GM12878 (cell line): ENCODE measurements around the gene GPC6. TPM values are rescaled to one million over a fixed set of nuclear protein-coding genes. Genes with fewer than 3 reads are reported as not detected.

ENCODE experiments used
- ATAC-seq: fragments of 200-7000 bp; cut with Tn5 transposase; 3 replicates; pipeline ENCODE4 v1.9.1; 2020; ENCODE audit warnings: mild to moderate bottlenecking, moderate library complexity
- BruUV-seq: library from RNA; stranded (reverse); fragments of 400-500 nt; replicated peaks from 2 replicates; lab custom pipeline; 2021; lab: Mats Ljungman, UMichigan
- CTCF ChIA-PET: fragments of 300-600 bp; sonication (Branson Sonifier 250); formaldehyde crosslinking; extraction: SDS; loops from one replicate; lab custom pipeline; 2021; ENCODE audit warnings: inconsistent platforms; lab: Yijun Ruan, JAX
- POLR2A ChIA-PET: fragments of 350-600 bp; formaldehyde crosslinking; extraction: SDS; loops from one replicate; lab custom pipeline; 2021; ENCODE audit warnings: inconsistent platforms; lab: Charles Lee
- RAD21 ChIA-PET: fragments of 300-600 bp; sonication (Branson Sonifier 250); formaldehyde crosslinking; loops from one replicate; lab custom pipeline; 2023; ENCODE audit warnings: antibody characterized with exemption; ENCODE audit not compliant: unreplicated experiment; lab: Charles Lee
- SMC1A ChIA-PET: fragments of 300-600 bp; sonication (Branson Sonifier 250); formaldehyde crosslinking; loops from one replicate; lab custom pipeline; 2023; ENCODE audit not compliant: unreplicated experiment, uncharacterized antibody; lab: Charles Lee
- DNase-seq: peaks from one replicate; pipeline ENCODE4 v3.0.0-alpha.2; 2011; ENCODE audit warnings: low read depth, low spot score
- FAIRE-seq: peaks from 3 replicates; lab custom pipeline; 2011; peaks lifted over from hg19 to GRCh38; lab: Jason Lieb, UNC
- H2AFZ ChIP-seq: 2 replicates; pipeline ENCODE4 v1.6.0; 2011; ENCODE audit warnings: low read depth, low read length, control low read depth; ENCODE audit not compliant: control insufficient read depth
- H3K27ac ChIP-seq: 2 replicates; pipeline ENCODE4 v1.5.1; 2011; ENCODE audit warnings: control low read depth; ENCODE audit not compliant: control insufficient read depth, insufficient read depth
- H3K27me3 ChIP-seq, 2 experiments: replicated peaks in 1 of 2; 2 replicates each; pipeline versions ENCODE4 v1.6.0 to v1.6.1; 2011; ENCODE audit warnings: low read length in 1 of 2; ENCODE audit not compliant: control insufficient read depth in 2 of 2, insufficient read depth in 2 of 2
- H3K36me3 ChIP-seq, 2 experiments: 2 replicates each; pipeline ENCODE4 v1.5.1; 2011; ENCODE audit warnings: low read length in 1 of 2; ENCODE audit not compliant: control insufficient read depth in 2 of 2, insufficient read depth in 2 of 2
- H3K4me1 ChIP-seq: 2 replicates; pipeline ENCODE4 v1.6.1; 2011; ENCODE audit warnings: mild to moderate bottlenecking, low read length, moderate library complexity, mixed read lengths; ENCODE audit not compliant: control insufficient read depth, insufficient read depth
- H3K4me2 ChIP-seq: 2 replicates; pipeline ENCODE4 v1.6.0; 2011; ENCODE audit warnings: control low read depth; ENCODE audit not compliant: control insufficient read depth, insufficient read depth
- H3K4me3 ChIP-seq: fragments of 200-600 bp; sonication (generic); 2 replicates; pipeline ENCODE4 v1.5.1; 2016
- H3K79me2 ChIP-seq: 2 replicates; pipeline ENCODE4 v1.6.0; 2011; ENCODE audit warnings: low read length; ENCODE audit not compliant: control insufficient read depth, insufficient read depth
- H3K9ac ChIP-seq: 2 replicates; pipeline ENCODE4 v1.8.0; 2011; ENCODE audit warnings: low read length, control low read depth, mixed read lengths; ENCODE audit not compliant: control insufficient read depth, insufficient read depth
- H3K9me3 ChIP-seq: replicated peaks from 3 replicates; pipeline ENCODE4 v1.5.1; 2011; ENCODE audit warnings: mild to moderate bottlenecking, low read length; ENCODE audit not compliant: control insufficient read depth, insufficient read depth
- H4K20me1 ChIP-seq: 2 replicates; pipeline ENCODE4 v1.6.0; 2011; ENCODE audit not compliant: control insufficient read depth, insufficient read depth
- BHLHE40 ChIP-seq, 2 experiments: fragments of 450-650 bp in 1 of 2; IDR thresholded peaks; 2 replicates each; pipeline ENCODE4 v1.6.1; 2011 to 2017; ENCODE audit warnings: low read depth in 2 of 2, borderline replicate concordance in 1 of 2, improper control_type of control experiment in 1 of 2, low read length in 1 of 2, mild to moderate bottlenecking in 1 of 2
- CBFB ChIP-seq: IDR thresholded peaks from 2 replicates; pipeline ENCODE4 v1.6.1; 2016; ENCODE audit warnings: antibody characterized with exemption, low read depth
- CBX3 ChIP-seq: fragments of 200-600 bp; sonication (generic); IDR thresholded peaks from 2 replicates; pipeline ENCODE4 v1.6.1; 2016; ENCODE audit warnings: low read depth, borderline replicate concordance
- CEBPB ChIP-seq, 2 experiments: fragments of 150-350 bp in 1 of 2; IDR thresholded peaks; 2 replicates each; pipeline ENCODE4 v1.6.1; 2012 to 2014; ENCODE audit warnings: low read depth in 2 of 2, low read length in 2 of 2, borderline replicate concordance in 1 of 2, inconsistent platforms in 1 of 2
- CHD4 ChIP-seq: fragments of 200-600 bp; sonication (generic); IDR thresholded peaks from 2 replicates; pipeline ENCODE4 v1.6.1; 2016; ENCODE audit warnings: mild to moderate bottlenecking
- HDAC2 ChIP-seq: fragments of 200-600 bp; sonication (generic); IDR thresholded peaks from 2 replicates; pipeline ENCODE4 v1.6.1; 2017
- JUNB ChIP-seq: IDR thresholded peaks from 2 replicates; pipeline ENCODE4 v1.6.1; 2016; ENCODE audit warnings: antibody characterized with exemption, mild to moderate bottlenecking
- NBN ChIP-seq: fragments of 450-650 bp; IDR thresholded peaks from 2 replicates; pipeline ENCODE4 v1.6.1; 2016
- NFXL1 ChIP-seq: fragments of 450-650 bp; IDR thresholded peaks from 2 replicates; pipeline ENCODE4 v1.6.1; 2017; ENCODE audit warnings: antibody characterized with exemption, mild to moderate bottlenecking, borderline replicate concordance
- NFYA ChIP-seq: IDR thresholded peaks from 2 replicates; pipeline ENCODE4 v1.6.1; 2011; ENCODE audit warnings: low read depth, mild to moderate bottlenecking, low read length, improper control_type of control experiment, borderline replicate concordance
- PAX5 ChIP-seq: IDR thresholded peaks from 2 replicates; pipeline ENCODE4 v1.6.1; 2011; ENCODE audit warnings: low read depth, low read length, borderline replicate concordance
- POLR2AphosphoS2 ChIP-seq: IDR thresholded peaks from 2 replicates; pipeline ENCODE4 v1.6.1; 2011; ENCODE audit warnings: low read depth, mild to moderate bottlenecking, low read length, improper control_type of control experiment, moderate library complexity
- SMC3 ChIP-seq: IDR thresholded peaks from 2 replicates; pipeline ENCODE4 v1.6.1; 2011; ENCODE audit warnings: low read length, improper control_type of control experiment, borderline replicate concordance
- TCF3 ChIP-seq: IDR thresholded peaks from 2 replicates; pipeline ENCODE4 v1.6.1; 2012; ENCODE audit warnings: low read depth, mild to moderate bottlenecking, low read length, borderline replicate concordance; ENCODE audit not compliant: insufficient read depth
- ZNF274 ChIP-seq: IDR thresholded peaks from one replicate; pipeline ENCODE4 v1.8.0; 2011; ENCODE audit not compliant: insufficient read length, insufficient read depth
- WGBS: methylation state at CpG from one replicate; pipeline ENCODE4 v1.1.6; 2016; ENCODE audit warnings: low lambda C conversion rate; ENCODE audit not compliant: insufficient replicate concordance, insufficient coverage; ENCODE audit errors: missing lambda C conversion rate; 5-methylcytosine and 5-hydroxymethylcytosine counted together
- in situ Hi-C: fragments of 300-500 bp; cut with MboI; formaldehyde crosslinking; loops from 9 replicates; pipeline ENCODE4 v1.14.3; 2018; ENCODE audit warnings: mixed read lengths
- intact Hi-C: fragments of 100-400 bp; cut with micrococcal nuclease; formaldehyde crosslinking; loops from one replicate; pipeline ENCODE4 v1.14.2; 2022; ENCODE audit not compliant: unreplicated experiment
- polyA plus RNA-seq, 11 experiments: library from polyadenylated mRNA; depleted of rRNA in 4 of 11; unstranded in 6 of 11; stranded (reverse) in 5 of 11; fragments of >200 nt; fragmentation: Nextera tagmentation in 4 of 11; fragmentation: Illumina TruSeq in 1 of 11; extraction: Ambion mirVana in 4 of 11; extraction: Trizol in 1 of 11; gene quantifications; 1 replicate in 1 of 11; 2 replicates in 10 of 11; pipeline versions ENCODE4 v1.2.1 to v1.2.3, GENCODE V29; 2011 to 2016; ENCODE audit warnings: inconsistent platforms in 2 of 11, missing spikeins in 2 of 11, low read depth in 1 of 11
- total RNA-seq, 4 experiments: library from RNA; depleted of rRNA in 3 of 4; stranded (reverse); fragments of >200 nt in 3 of 4; fragmentation: Illumina TruSeq in 1 of 4; extraction: Trizol in 1 of 4; gene quantifications; 2 replicates each; pipeline versions ENCODE4 v1.2.1 to v1.2.3, GENCODE V29; 2013 to 2021
- TF ChIP-seq, protein P1 (sequence below): fragments of 450-650 bp; IDR thresholded peaks from 2 replicates; pipeline ENCODE4 v1.6.1; 2017; ENCODE audit warnings: low read depth, mild to moderate bottlenecking, moderate library complexity
- TF ChIP-seq, protein P2 (sequence below): IDR thresholded peaks from 2 replicates; pipeline ENCODE4 v1.6.1; 2011; ENCODE audit warnings: low read depth, mild to moderate bottlenecking, low read length, moderate library complexity, borderline replicate concordance; ENCODE audit errors: extremely low read depth
- TF ChIP-seq, protein P3 (sequence below): fragments of 450-650 bp; IDR thresholded peaks from 2 replicates; pipeline ENCODE4 v1.6.1; 2017; ENCODE audit warnings: mild to moderate bottlenecking
- TF ChIP-seq, protein P4 (sequence below): fragments of 450-650 bp; IDR thresholded peaks from 2 replicates; pipeline ENCODE4 v1.6.1; 2016; ENCODE audit warnings: mild to moderate bottlenecking

Gene GPC6
- total and polyA plus RNA-seq, 10 of the 15 experiments (the other 5 are each of a cell fraction or from before 2014, with no cell fraction given), result 0.03 to 0.04 (median 0.03) TPM; not detected in 7

DNA sequence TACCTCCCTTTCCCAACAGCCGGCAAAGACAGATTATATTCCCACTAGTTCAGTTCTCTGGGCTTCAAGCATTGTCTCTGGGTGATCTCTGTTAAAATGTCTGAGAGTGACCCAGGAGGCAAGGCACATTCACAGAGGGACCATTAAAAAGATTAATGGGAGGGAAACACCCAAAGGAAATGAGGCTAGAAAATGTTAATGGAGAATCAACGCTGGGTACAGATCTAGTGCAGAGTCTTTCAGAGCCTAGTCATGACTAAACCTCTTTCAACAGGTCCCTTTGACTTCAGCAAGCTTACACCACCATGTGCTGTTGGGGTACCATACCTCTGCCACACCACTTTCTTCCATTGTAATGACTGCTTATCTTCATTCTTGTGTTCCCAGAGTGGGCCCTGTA is 894.3 kb downstream of the GPC6 start:
- intact Hi-C loops (no loop called here), in situ Hi-C loops (no loop called here)
- ChIA-PET RAD21 (no interaction called here), POLR2A (no interaction called here), CTCF (no interaction called here), SMC1A (no interaction called here)
- TF ChIP-seq CBFB (no peak), PAX5 (no peak), SMC3 (no peak), JUNB (no peak), HDAC2 (no peak), CHD4 (no peak), POLR2AphosphoS2 (no peak), NBN (no peak), CEBPB (IDR thresholded peaks at IDR 0.05; ENCODE audit: borderline replicate concordance in 1 of 2, low read depth in 2 of 2, low read length in 2 of 2) (no peak), BHLHE40 (IDR thresholded peaks at IDR 0.05; ENCODE audit: borderline replicate concordance in 1 of 2, low read depth in 2 of 2, low read length in 1 of 2) (no peak), ZNF274 (no peak), TCF3 (no peak), NFYA (no peak), NFXL1 (no peak), CBX3 (no peak)
- TF ChIP-seq, protein P1, sequence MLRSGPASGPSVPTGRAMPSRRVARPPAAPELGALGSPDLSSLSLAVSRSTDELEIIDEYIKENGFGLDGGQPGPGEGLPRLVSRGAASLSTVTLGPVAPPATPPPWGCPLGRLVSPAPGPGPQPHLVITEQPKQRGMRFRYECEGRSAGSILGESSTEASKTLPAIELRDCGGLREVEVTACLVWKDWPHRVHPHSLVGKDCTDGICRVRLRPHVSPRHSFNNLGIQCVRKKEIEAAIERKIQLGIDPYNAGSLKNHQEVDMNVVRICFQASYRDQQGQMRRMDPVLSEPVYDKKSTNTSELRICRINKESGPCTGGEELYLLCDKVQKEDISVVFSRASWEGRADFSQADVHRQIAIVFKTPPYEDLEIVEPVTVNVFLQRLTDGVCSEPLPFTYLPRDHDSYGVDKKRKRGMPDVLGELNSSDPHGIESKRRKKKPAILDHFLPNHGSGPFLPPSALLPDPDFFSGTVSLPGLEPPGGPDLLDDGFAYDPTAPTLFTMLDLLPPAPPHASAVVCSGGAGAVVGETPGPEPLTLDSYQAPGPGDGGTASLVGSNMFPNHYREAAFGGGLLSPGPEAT, result no peak
- TF ChIP-seq, protein P2, sequence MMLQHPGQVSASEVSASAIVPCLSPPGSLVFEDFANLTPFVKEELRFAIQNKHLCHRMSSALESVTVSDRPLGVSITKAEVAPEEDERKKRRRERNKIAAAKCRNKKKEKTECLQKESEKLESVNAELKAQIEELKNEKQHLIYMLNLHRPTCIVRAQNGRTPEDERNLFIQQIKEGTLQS, result no peak
- TF ChIP-seq, protein P3, sequence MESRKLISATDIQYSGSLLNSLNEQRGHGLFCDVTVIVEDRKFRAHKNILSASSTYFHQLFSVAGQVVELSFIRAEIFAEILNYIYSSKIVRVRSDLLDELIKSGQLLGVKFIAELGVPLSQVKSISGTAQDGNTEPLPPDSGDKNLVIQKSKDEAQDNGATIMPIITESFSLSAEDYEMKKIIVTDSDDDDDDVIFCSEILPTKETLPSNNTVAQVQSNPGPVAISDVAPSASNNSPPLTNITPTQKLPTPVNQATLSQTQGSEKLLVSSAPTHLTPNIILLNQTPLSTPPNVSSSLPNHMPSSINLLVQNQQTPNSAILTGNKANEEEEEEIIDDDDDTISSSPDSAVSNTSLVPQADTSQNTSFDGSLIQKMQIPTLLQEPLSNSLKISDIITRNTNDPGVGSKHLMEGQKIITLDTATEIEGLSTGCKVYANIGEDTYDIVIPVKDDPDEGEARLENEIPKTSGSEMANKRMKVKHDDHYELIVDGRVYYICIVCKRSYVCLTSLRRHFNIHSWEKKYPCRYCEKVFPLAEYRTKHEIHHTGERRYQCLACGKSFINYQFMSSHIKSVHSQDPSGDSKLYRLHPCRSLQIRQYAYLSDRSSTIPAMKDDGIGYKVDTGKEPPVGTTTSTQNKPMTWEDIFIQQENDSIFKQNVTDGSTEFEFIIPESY, result no peak
- TF ChIP-seq, protein P4, sequence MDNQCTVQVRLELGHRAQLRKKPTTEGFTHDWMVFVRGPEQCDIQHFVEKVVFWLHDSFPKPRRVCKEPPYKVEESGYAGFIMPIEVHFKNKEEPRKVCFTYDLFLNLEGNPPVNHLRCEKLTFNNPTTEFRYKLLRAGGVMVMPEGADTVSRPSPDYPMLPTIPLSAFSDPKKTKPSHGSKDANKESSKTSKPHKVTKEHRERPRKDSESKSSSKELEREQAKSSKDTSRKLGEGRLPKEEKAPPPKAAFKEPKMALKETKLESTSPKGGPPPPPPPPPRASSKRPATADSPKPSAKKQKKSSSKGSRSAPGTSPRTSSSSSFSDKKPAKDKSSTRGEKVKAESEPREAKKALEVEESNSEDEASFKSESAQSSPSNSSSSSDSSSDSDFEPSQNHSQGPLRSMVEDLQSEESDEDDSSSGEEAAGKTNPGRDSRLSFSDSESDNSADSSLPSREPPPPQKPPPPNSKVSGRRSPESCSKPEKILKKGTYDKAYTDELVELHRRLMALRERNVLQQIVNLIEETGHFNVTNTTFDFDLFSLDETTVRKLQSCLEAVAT, result no peak
- H3K79me2 ChIP-seq, result no peaks in the 10 kb centered on the region
- H3K9ac ChIP-seq, result no peak overlapping the region
- DNase-seq (no peak), FAIRE-seq (no peak), ATAC-seq (no peak)
- no peaks in the 10 kb centered on the region for H3K9me3 ChIP-seq
- no peaks in the 10 kb centered on the region for H4K20me1 ChIP-seq
- H3K4me2 ChIP-seq, result no peak overlapping the region
- H2AFZ ChIP-seq, result no peak overlapping the region
- no peaks in the 10 kb centered on the region for H3K36me3 ChIP-seq
- WGBS, result 50% methylated on average over 2 of the region's 2 CpGs
- BruUV-seq, result no TSS peak
- no peak overlapping the region for H3K27ac ChIP-seq
- H3K27me3 ChIP-seq, result no peaks in the 10 kb centered on the region
- H3K4me1 ChIP-seq, result no peaks in the 10 kb centered on the region
- H3K4me3 ChIP-seq, result no peak overlapping the region
